ENCODE measurements around the gene SP8.

DNA sequence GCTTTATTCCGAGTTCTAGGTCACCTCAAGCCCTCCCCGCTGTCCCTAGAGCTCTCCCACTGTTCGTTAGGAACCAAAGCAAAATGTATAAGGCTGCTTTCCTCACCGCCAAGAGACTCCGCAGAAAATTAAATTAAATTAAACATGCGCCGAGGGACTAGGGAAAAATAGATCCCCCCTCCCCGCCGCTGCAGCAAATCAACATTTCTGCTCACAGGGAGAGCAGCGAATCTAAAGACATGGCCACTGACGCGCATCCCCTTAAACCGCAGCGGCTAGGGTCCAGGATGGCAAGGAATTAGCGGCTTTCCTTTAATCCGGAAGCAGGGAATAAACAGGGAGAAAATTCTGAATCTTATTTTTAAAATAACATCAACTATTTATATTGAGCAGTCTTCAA lies 7.6 kb downstream of the SP8 start:
- TF ChIP-seq, protein P1, sequence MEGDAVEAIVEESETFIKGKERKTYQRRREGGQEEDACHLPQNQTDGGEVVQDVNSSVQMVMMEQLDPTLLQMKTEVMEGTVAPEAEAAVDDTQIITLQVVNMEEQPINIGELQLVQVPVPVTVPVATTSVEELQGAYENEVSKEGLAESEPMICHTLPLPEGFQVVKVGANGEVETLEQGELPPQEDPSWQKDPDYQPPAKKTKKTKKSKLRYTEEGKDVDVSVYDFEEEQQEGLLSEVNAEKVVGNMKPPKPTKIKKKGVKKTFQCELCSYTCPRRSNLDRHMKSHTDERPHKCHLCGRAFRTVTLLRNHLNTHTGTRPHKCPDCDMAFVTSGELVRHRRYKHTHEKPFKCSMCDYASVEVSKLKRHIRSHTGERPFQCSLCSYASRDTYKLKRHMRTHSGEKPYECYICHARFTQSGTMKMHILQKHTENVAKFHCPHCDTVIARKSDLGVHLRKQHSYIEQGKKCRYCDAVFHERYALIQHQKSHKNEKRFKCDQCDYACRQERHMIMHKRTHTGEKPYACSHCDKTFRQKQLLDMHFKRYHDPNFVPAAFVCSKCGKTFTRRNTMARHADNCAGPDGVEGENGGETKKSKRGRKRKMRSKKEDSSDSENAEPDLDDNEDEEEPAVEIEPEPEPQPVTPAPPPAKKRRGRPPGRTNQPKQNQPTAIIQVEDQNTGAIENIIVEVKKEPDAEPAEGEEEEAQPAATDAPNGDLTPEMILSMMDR (IDR thresholded peaks at IDR 0.05; ENCODE audit: insufficient read depth, low read depth, low read length): no peak
- no peak for TF ChIP-seq EZH2 (IDR thresholded peaks at IDR 0.05; ENCODE audit: insufficient read depth, low read length)

Data from astrocyte (in vitro differentiated cells and primary cell).